ENCODE measurements around the gene ZCCHC4.

The ZCCHC4 gene

GRCh38 chr4:25312496-25313200 lies at the start of gene ZCCHC4:
Gene ZCCHC4 (plus strand): TSS chr4:25312774. CDS start chr4:25312810, 36 bp downstream.
- peak; percentile 75 to 80 for DNase-seq (ENCODE audit: low read depth in 2 of 2)

GRCh38 chr4:25271866-25272265 lies 40.7 kb upstream of the ZCCHC4 start:
- no peak for DNase-seq (ENCODE audit: low read depth in 2 of 2)

- no peak for DNase-seq (ENCODE audit: low read depth in 2 of 2)
Measured at GRCh38 chr4:25280210-25280609, 32.4 kb upstream of the ZCCHC4 start.

GRCh38 chr4:25283948-25284347 lies 28.6 kb upstream of the ZCCHC4 start:
- no peak for DNase-seq (ENCODE audit: low read depth in 2 of 2)

- no peak for DNase-seq (ENCODE audit: low read depth in 2 of 2)
Measured at GRCh38 chr4:25284466-25284865, 28.1 kb upstream of the ZCCHC4 start.

- no peak for DNase-seq (ENCODE audit: low read depth in 2 of 2)
Measured at GRCh38 chr4:25290490-25291067, 22.0 kb upstream of the ZCCHC4 start.

- DNase-seq (ENCODE audit: low read depth in 2 of 2) = no peak
Measured at GRCh38 chr4:25291158-25291733, 21.3 kb upstream of the ZCCHC4 start.

- no peak for DNase-seq (ENCODE audit: low read depth in 2 of 2)
Measured at GRCh38 chr4:25297528-25298242, 14.9 kb upstream of the ZCCHC4 start.

- DNase-seq (ENCODE audit: low read depth in 2 of 2) = no peak
Measured at GRCh38 chr4:25299476-25300203, 12.9 kb upstream of the ZCCHC4 start.

GRCh38 chr4:25301471-25301870 lies 11.1 kb upstream of the ZCCHC4 start:
- DNase-seq (ENCODE audit: low read depth in 2 of 2) = no peak

- DNase-seq (ENCODE audit: low read depth in 2 of 2) = no peak
Measured at GRCh38 chr4:25302626-25303025, 9.9 kb upstream of the ZCCHC4 start.

- DNase-seq (ENCODE audit: low read depth in 2 of 2) = no peak
Measured at GRCh38 chr4:25303578-25303977, 9.0 kb upstream of the ZCCHC4 start.

GRCh38 chr4:25306518-25307057 lies 6.0 kb upstream of the ZCCHC4 start:
- no peak for DNase-seq (ENCODE audit: low read depth in 2 of 2)

GRCh38 chr4:25307596-25307995 lies 5.0 kb upstream of the ZCCHC4 start:
- no peak for DNase-seq (ENCODE audit: low read depth in 2 of 2)

- no peak for DNase-seq (ENCODE audit: low read depth in 2 of 2)
Measured at GRCh38 chr4:25308306-25308705, 4.3 kb upstream of the ZCCHC4 start.

GRCh38 chr4:25308761-25309160 lies 3.8 kb upstream of the ZCCHC4 start:
- no peak for DNase-seq (ENCODE audit: low read depth in 2 of 2)

- no peak for DNase-seq (ENCODE audit: low read depth in 2 of 2)
Measured at GRCh38 chr4:25310066-25310802, 2.3 kb upstream of the ZCCHC4 start.

- no peak for DNase-seq (ENCODE audit: low read depth in 2 of 2)
Measured at GRCh38 chr4:25310803-25311166, 1.8 kb upstream of the ZCCHC4 start.

GRCh38 chr4:25313201-25313895 lies 774 bp downstream of the ZCCHC4 start:
- DNase-seq (ENCODE audit: low read depth in 2 of 2) = no peak

GRCh38 chr4:25320336-25320735 lies 7.8 kb downstream of the ZCCHC4 start:
- no peak for DNase-seq (ENCODE audit: low read depth in 2 of 2)
